ENCODE measurements around the gene CD1E.

GRCh38 chr1:158331481-158332150, 22.1 kb upstream of the CD1E start, which contains the start of gene CD1B:
- TF ChIP-seq CTCF (IDR thresholded peaks at IDR 0.05), result no peak
- no peak for TF ChIP-seq POLR2A (IDR thresholded peaks at IDR 0.05)

Data from thyroid gland (tissue), 4 donors.